Gastroesophageal sphincter (tissue), 4 donors: ENCODE data around the gene KBTBD2. TPM values are rescaled to one million over a fixed set of nuclear protein-coding genes. Genes with fewer than 3 reads are reported as not detected.

Source experiments
- ATAC-seq: fragments of 150-250 bp; one replicate; pipeline ENCODE4 v1.9.1; 2016; ENCODE audit warnings: mild to moderate bottlenecking, moderate library complexity
- H3K27ac ChIP-seq, 4 donors: fragments of 200-600 bp; sonication (generic) in 3 of 4; 1 replicate in 3 of 4; 2 replicates in 1 of 4; pipeline ENCODE4 v1.5.1; 2016 to 2019
- H3K27me3 ChIP-seq: fragments of 200-600 bp; sonication (generic); one replicate; pipeline ENCODE4 v1.5.1; 2019
- H3K36me3 ChIP-seq, 2 donors: fragments of 200-600 bp; sonication (generic); one replicate each; pipeline ENCODE4 v1.5.1; 2019; ENCODE audit warnings: control low read depth in 1 of 2
- H3K4me1 ChIP-seq, 3 donors: fragments of 200-600 bp; sonication (generic); 1 replicate in 2 of 3; 2 replicates in 1 of 3; pipeline ENCODE4 v1.5.1; 2016 to 2019; ENCODE audit warnings: control low read depth in 2 of 3
- H3K4me3 ChIP-seq, 2 donors: fragments of 200-600 bp; sonication (generic); one replicate each; pipeline ENCODE4 v1.5.1; 2019; ENCODE audit warnings: mild to moderate bottlenecking in 1 of 2, moderate library complexity in 1 of 2
- H3K9me3 ChIP-seq, 3 donors: fragments of 200-600 bp; sonication (generic); one replicate each; pipeline ENCODE4 v1.5.1; 2017 to 2019; ENCODE audit warnings: control low read depth in 2 of 3
- CTCF ChIP-seq, 4 experiments: fragments of 200-600 bp in 2 of 4; fragments of 450-650 bp in 2 of 4; sonication (generic) in 1 of 4; IDR thresholded peaks; one replicate each; pipeline ENCODE4 v1.5.1; 2017 to 2019; ENCODE audit warnings: antibody characterized with exemption in 4 of 4, mild to moderate bottlenecking in 2 of 4, moderate library complexity in 2 of 4
- EP300 ChIP-seq: sonication (generic); formaldehyde crosslinking; IDR thresholded peaks from one replicate; pipeline ENCODE4 v1.6.1; 2017; ENCODE audit warnings: antibody characterized with exemption, mild to moderate bottlenecking
- POLR2A ChIP-seq, 2 donors: fragments of 450-650 bp; IDR thresholded peaks; one replicate each; pipeline ENCODE4 v1.6.1; 2017; ENCODE audit warnings: antibody characterized with exemption in 2 of 2, mild to moderate bottlenecking in 2 of 2, moderate library complexity in 1 of 2
- POLR2AphosphoS5 ChIP-seq: sonication (generic); formaldehyde crosslinking; IDR thresholded peaks from one replicate; pipeline ENCODE4 v1.6.1; 2017; ENCODE audit warnings: antibody characterized with exemption
- WGBS, 2 donors: methylation state at CpG; one replicate each; pipeline ENCODE4 v1.1.5; 2018; ENCODE audit warnings: low coverage in 1 of 2; 5-methylcytosine and 5-hydroxymethylcytosine counted together
- total RNA-seq, 4 donors: library from RNA; depleted of rRNA; stranded (reverse); fragments of >200 nt; gene quantifications; one replicate each; pipeline ENCODE4 v1.1.0, GENCODE V29; 2016

The KBTBD2 gene
- total RNA-seq, 4 donors from 2014 or later, result 31.2 to 64.6 (median 37.4) TPM

- Histone ChIP-seq H3K9me3 (no peaks in the 10 kb centered on the region), H3K4me3 (no peak overlapping the region), H3K27me3 (no peaks in the 10 kb centered on the region), H3K27ac (peak overlapping the region in 3 of 4 donors; percentile 99 to 100 (median 100)), H3K36me3 (no peaks in the 10 kb centered on the region), H3K4me1 (peaks cover 0 to 29% (median 11%) of the 10 kb centered on the region in 3 donors)
- TF ChIP-seq POLR2A (IDR thresholded peaks at IDR 0.05) (no peak), EP300 (no peak), POLR2AphosphoS5 (no peak), CTCF (IDR thresholded peaks at IDR 0.05) (no peak)
- no peak for ATAC-seq
- WGBS, 2 donors, result 73 to 89% methylated on average over 3 of the region's 3 CpGs
Observed at GRCh38 chr7:32893722-32894121, 2.2 kb upstream of the KBTBD2 start.

GRCh38 chr7:32893207-32893524, 1.6 kb upstream of the KBTBD2 start:
- H3K27me3 ChIP-seq, result no peaks in the 10 kb centered on the region
- ATAC-seq, result no peak
- H3K36me3 ChIP-seq, result no peaks in the 10 kb centered on the region
- peaks cover 0 to 34% (median 12%) of the 10 kb centered on the region in 3 donors for H3K4me1 ChIP-seq
- H3K9me3 ChIP-seq, result no peaks in the 10 kb centered on the region
- TF ChIP-seq POLR2AphosphoS5, result no peak
- TF ChIP-seq POLR2A (IDR thresholded peaks at IDR 0.05), result no peak
- TF ChIP-seq EP300, result no peak
- TF ChIP-seq CTCF (IDR thresholded peaks at IDR 0.05), result no peak
- peak overlapping the region in 1 of 2 donors; percentile 92 for H3K4me3 ChIP-seq
- peak overlapping the region; percentile 81 to 100 (median 100) for H3K27ac ChIP-seq
- 37 to 55% methylated on average over 4 of the region's 4 CpGs for WGBS, 2 donors

GRCh38 chr7:32892521-32893206, 1.1 kb upstream of the KBTBD2 start:
- TF ChIP-seq CTCF (IDR thresholded peaks at IDR 0.05) (no peak), POLR2AphosphoS5 (peak; percentile 15)
- Histone ChIP-seq H3K36me3 (no peaks in the 10 kb centered on the region), H3K4me3 (peak overlapping the region; percentile 59 to 92), H3K4me1 (peaks cover 0 to 39% (median 17%) of the 10 kb centered on the region in 3 donors), H3K27me3 (no peaks in the 10 kb centered on the region), H3K27ac (peak overlapping the region; percentile 81 to 100 (median 100)), H3K9me3 (no peaks in the 10 kb centered on the region)
- 0 to 1% methylated on average over 4 to 22 of the region's 22 CpGs for WGBS, 2 donors
- no peak for ATAC-seq

- peak; percentile 88 for ATAC-seq
- 0 to 1% methylated on average over 7 to 10 of the region's 85 CpGs for WGBS, 2 donors
Observed at GRCh38 chr7:32891800-32892520, 400 bp upstream of the KBTBD2 start.

More at GRCh38 chr7:32891800-32892520, 400 bp upstream of the KBTBD2 start:
- H3K27me3 ChIP-seq, result no peaks in the 10 kb centered on the region
- peak overlapping the region; percentile 95 to 100 (median 100) for H3K27ac ChIP-seq
- TF ChIP-seq POLR2A (IDR thresholded peaks at IDR 0.05) (peak; percentile 54 to 74), POLR2AphosphoS5 (peak; percentile 94), CTCF (IDR thresholded peaks at IDR 0.05) (no peak)
- peak overlapping the region; percentile 82 to 92 for H3K4me3 ChIP-seq
- peaks cover 0 to 46% (median 17%) of the 10 kb centered on the region in 3 donors for H3K4me1 ChIP-seq
- no peaks in the 10 kb centered on the region for H3K9me3 ChIP-seq
- H3K36me3 ChIP-seq, result no peaks in the 10 kb centered on the region
